ENCODE results near the gene TTC34. TPM values are rescaled to one million over a fixed set of nuclear protein-coding genes. Genes with fewer than 3 reads are reported as not detected.
A peak's percentile ranks its signal among the peaks of the same experiment; 100 is the strongest.

Gene TTC34
- total and polyA plus RNA-seq, 8 donors = 0.18 to 0.99 (median 0.44) TPM

DNA sequence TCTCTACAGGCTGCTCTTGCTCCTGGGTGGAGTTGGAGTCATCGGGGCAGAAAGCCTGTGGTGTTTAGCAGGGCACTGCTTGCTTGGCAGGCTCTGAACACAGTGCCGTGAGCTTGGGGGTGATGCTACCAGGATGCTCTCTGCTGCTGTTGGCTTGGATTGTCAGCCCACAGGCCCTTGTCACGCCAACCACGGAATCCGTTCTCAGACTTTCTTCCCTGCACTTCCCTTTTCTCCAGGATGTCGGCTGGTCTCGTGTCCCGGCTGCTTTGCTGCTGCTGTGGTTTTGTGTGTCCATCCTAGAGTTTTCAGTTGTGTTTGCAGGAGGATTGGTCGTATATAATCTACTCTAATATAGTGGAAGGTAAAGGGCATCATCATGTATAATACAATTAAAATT, 44.4 kb upstream of the TTC34 start:
- Histone ChIP-seq H3K9me3 (no peaks in the 10 kb centered on the region), H3K4me3 (no peak overlapping the region), H3K4me1 (no peaks in the 10 kb centered on the region), H3K27me3 (no peaks in the 10 kb centered on the region), H3K36me3 (no peaks in the 10 kb centered on the region), H3K27ac (no peak overlapping the region)
- TF ChIP-seq, protein P1, sequence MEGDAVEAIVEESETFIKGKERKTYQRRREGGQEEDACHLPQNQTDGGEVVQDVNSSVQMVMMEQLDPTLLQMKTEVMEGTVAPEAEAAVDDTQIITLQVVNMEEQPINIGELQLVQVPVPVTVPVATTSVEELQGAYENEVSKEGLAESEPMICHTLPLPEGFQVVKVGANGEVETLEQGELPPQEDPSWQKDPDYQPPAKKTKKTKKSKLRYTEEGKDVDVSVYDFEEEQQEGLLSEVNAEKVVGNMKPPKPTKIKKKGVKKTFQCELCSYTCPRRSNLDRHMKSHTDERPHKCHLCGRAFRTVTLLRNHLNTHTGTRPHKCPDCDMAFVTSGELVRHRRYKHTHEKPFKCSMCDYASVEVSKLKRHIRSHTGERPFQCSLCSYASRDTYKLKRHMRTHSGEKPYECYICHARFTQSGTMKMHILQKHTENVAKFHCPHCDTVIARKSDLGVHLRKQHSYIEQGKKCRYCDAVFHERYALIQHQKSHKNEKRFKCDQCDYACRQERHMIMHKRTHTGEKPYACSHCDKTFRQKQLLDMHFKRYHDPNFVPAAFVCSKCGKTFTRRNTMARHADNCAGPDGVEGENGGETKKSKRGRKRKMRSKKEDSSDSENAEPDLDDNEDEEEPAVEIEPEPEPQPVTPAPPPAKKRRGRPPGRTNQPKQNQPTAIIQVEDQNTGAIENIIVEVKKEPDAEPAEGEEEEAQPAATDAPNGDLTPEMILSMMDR (IDR thresholded peaks at IDR 0.05) = no peak
- DNase-seq (no peak), ATAC-seq (peak in 1 of 4 donors; percentile 16), FAIRE-seq (no peak)
- intact Hi-C loops (cut with DNase I) = no loop called here
- 62 to 75% methylated on average over 9 of the region's 9 CpGs for WGBS, 2 donors

DNA sequence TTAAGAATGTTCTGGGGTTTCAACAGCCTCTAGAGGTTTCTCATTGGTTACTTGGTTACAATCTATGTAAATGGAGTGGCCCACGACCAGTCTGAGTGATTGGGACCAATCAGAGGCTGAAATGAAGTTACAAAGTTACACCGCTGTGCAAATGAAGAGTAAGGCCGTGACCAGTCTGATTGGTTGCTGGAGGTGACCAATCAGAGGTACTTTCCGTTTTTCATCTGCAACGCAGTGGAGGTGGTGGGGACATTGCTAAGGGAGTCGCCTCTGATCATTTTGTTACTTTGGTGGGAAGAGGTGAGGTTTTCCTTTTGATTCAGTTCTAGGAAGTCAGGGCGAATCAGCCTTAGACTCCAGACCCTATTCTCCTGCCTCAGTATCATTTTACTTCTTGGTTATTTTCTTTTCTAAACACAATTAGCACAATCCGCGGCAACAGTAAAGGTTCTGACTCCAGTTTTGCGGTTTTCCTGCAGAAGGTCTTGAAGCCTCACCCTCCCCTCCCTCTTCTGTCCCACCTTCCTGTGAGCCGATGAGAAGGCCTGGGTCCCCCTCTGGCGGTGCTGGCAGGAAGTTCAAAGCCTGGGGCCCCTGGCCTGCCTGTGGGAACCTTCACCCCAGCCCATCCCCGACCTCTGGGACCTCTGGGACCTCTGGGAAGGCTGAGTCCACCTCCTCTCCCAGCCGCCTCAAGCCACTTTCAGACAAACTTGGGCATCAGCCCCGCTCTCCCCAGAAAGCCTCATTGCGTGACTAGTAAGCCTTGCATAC, 38.7 kb upstream of the TTC34 start:
- ATAC-seq (no peak), DNase-seq (peak in 1 of 6 donors; percentile 41), FAIRE-seq (no peak)
- intact Hi-C loops (cut with DNase I) = no loop called here
- Histone ChIP-seq H3K9me3 (no peaks in the 10 kb centered on the region), H3K4me3 (no peak overlapping the region), H3K27me3 (no peaks in the 10 kb centered on the region), H3K36me3 (no peaks in the 10 kb centered on the region), H3K4me1 (no peaks in the 10 kb centered on the region), H3K27ac (no peak overlapping the region)
- TF ChIP-seq, protein P1 (IDR thresholded peaks at IDR 0.05) = no peak
- 52 to 62% methylated on average over 16 of the region's 16 CpGs for WGBS, 2 donors

DNA sequence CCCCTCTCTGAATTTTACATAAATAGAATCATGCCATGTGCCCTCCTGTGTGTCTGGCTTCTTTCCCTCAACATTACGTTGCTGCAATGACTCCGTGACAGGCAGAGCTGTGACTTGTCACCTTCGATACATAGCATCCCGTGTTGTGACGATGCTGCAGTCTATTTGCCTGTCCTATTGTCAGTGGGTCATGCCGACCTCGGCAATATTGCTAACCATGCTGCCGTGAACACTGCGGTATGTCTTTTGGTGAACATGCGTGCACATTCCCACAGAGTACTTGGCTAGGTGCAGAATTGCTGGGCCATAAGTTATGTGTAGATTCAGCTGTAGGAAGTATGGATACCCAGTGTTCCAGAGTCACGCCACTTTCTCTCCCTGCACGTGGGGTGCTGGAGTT, 36.3 kb upstream of the TTC34 start:
- 77 to 83% methylated on average over 12 of the region's 12 CpGs for WGBS, 2 donors
- no peaks in the 10 kb centered on the region for H3K4me1 ChIP-seq
- H3K9me3 ChIP-seq = no peaks in the 10 kb centered on the region
- no peak overlapping the region for H3K4me3 ChIP-seq
- TF ChIP-seq, protein P1 (IDR thresholded peaks at IDR 0.05) = no peak
- no peaks in the 10 kb centered on the region for H3K36me3 ChIP-seq
- H3K27ac ChIP-seq = no peak overlapping the region
- DNase-seq = no peak
- ATAC-seq = no peak
- intact Hi-C loops (cut with DNase I) = no loop called here
- H3K27me3 ChIP-seq = no peaks in the 10 kb centered on the region
- FAIRE-seq = no peak

DNA sequence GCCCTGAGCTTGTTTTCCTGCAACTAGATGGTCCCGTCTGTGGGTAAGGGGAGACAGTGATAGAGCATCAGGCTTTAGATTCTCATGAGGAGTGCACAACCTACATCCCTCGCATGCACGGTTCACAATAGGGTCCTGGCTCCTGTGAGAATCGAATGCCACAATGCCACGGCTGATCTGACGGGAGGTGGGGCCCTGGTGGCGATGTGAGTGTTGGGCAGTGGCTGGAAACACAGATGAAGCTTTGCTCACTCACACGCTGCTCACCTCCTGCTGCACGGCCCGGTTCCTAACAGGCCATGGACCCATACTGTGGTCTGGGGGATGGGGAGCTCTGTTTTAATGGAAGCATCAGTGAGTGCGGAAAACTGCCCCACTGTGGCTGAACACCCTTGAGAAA, 35.8 kb upstream of the TTC34 start:
- DNase-seq = no peak
- H3K36me3 ChIP-seq = no peaks in the 10 kb centered on the region
- WGBS, 2 donors = 65 to 69% methylated on average over 11 of the region's 11 CpGs
- no peaks in the 10 kb centered on the region for H3K27me3 ChIP-seq
- TF ChIP-seq, protein P1 (IDR thresholded peaks at IDR 0.05) = no peak
- no peak overlapping the region for H3K27ac ChIP-seq
- H3K4me3 ChIP-seq = no peak overlapping the region
- ATAC-seq = no peak
- no peaks in the 10 kb centered on the region for H3K9me3 ChIP-seq
- no peak for FAIRE-seq
- intact Hi-C loops (cut with DNase I) = no loop called here
- H3K4me1 ChIP-seq = no peaks in the 10 kb centered on the region

DNA sequence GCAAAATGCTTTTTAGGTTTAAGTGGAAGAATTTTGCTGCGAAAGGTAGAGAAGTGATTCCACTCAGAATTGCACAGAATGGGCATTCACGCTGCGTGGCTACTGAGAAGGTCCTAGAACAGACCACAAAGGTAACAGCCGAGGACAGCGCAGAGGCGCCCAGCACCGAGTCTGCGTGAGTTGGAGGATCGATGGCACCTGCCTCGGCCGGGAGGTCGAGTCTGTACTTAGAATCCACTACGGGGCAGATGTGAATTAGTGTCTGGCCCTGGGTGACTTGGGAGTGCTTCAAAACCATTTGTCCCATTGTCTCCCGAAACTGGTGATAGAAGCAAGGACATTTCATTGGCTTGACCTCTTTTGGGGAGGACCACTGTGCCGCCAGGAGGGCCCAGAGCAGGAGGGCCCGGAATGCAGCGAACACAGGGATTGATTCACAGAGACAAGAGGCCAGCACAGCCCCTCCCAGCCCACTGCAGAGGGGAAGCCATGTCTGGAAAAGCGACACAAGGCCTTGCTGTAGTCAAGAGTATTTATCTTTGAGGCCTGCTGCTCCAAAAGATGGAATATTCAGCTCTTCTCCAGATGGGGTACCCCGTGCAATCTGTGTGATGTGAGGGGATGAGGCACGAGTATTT, 35.0 kb upstream of the TTC34 start:
- Histone ChIP-seq H3K27me3 (no peaks in the 10 kb centered on the region), H3K4me3 (no peak overlapping the region), H3K4me1 (no peaks in the 10 kb centered on the region), H3K9me3 (no peaks in the 10 kb centered on the region), H3K27ac (no peak overlapping the region), H3K36me3 (no peaks in the 10 kb centered on the region)
- ATAC-seq (no peak), DNase-seq (peak in 1 of 6 donors; percentile 35), FAIRE-seq (no peak)
- WGBS, 2 donors = 65 to 76% methylated on average over 20 of the region's 20 CpGs
- TF ChIP-seq, protein P1 (IDR thresholded peaks at IDR 0.05) = no peak
- intact Hi-C loops (cut with DNase I) = no loop called here

Data from pancreas (tissue), 10 donors.